BJ (cell line): ENCODE results near the gene TPM1. TPM values are rescaled to one million over a fixed set of nuclear protein-coding genes. Genes with fewer than 3 reads are reported as not detected.

Experiments
- CTCF ChIA-PET: fragments of 350-600 bp; formaldehyde crosslinking; extraction: SDS; loops from one replicate; lab custom pipeline; 2021; ENCODE audit warnings: antibody characterized with exemption, inconsistent platforms; lab: Yijun Ruan, JAX
- POLR2A ChIA-PET: fragments of 300-600 bp; sonication (Branson Sonifier 250); formaldehyde crosslinking; extraction: SDS; loops from one replicate; lab custom pipeline; 2021; ENCODE audit warnings: antibody characterized with exemption; lab: Charles Lee
- DNase-seq: peaks from one replicate; pipeline ENCODE4 v3.0.0-alpha.2; 2011; ENCODE audit warnings: low read depth
- H3K27me3 ChIP-seq: 2 replicates; pipeline ENCODE4 v1.6.0; 2011; ENCODE audit warnings: low read length; ENCODE audit not compliant: control insufficient read depth, insufficient read depth
- H3K36me3 ChIP-seq: 2 replicates; pipeline ENCODE4 v1.5.1; 2011; ENCODE audit warnings: low read length; ENCODE audit not compliant: control insufficient read depth, insufficient read depth
- H3K4me3 ChIP-seq: 2 replicates; pipeline ENCODE4 v1.5.1; 2011; ENCODE audit warnings: low read depth, mild to moderate bottlenecking, control low read depth, low read length
- polyA plus RNA-seq: library from polyadenylated mRNA; depleted of rRNA; stranded (reverse); fragments of >200 nt; gene quantifications from 2 replicates; pipeline ENCODE4 v1.2.3, GENCODE V29; 2011
- TF ChIP-seq, protein P1 (sequence below): IDR thresholded peaks from 2 replicates; pipeline ENCODE4 v1.5.1; 2011; ENCODE audit warnings: low read depth, mild to moderate bottlenecking, control low read depth, inconsistent platforms, low read length, moderate library complexity; ENCODE audit not compliant: insufficient read depth

Gene TPM1
- polyA plus RNA-seq, 1 experiment = 1,575 TPM

DNA sequence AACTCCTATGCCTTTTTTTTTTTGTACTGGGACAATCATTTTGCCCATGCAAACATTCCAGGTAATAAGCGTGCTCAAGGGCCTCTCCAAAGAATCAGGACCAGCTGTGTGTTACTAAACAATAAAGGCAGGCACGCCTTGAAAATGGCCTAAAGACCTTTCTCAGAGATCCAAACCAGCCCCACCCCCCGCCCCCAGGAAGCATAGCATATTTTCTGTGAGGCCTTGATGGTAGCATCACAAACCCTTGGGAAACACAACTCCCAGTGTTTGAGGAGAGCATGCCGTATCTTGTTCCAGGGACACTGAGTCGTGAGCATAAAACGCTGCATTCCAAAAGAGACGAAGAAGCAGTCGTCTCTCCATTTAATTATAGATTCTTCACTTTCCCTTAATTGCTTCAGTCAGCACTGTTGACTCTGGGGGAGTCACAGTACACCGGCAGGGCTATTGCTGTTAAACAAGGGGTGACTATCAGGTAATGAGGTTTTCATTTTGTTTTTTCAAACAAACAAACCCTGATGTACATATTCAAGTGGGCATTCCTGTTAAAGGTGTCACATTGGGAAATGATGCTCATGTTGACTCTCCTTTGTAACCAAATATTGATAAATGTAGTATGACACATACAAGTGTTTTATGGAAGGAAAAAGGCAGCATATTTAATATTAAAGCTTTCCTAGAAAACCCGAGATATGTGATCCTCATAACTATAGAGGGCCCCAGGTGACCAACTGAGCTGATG lies 4.4 kb upstream of the TPM1 start:
- Histone ChIP-seq H3K36me3 (no peaks in the 10 kb centered on the region), H3K4me3 (no peak overlapping the region), H3K27me3 (no peaks in the 10 kb centered on the region)
- ChIA-PET CTCF (interaction anchor here (0.7 to 1.9 kb wide), 4 partner anchors 8 to 297 kb away, joined by 3 to 7 read pairs (median 4); no protein-coding TSS in a partner anchor), POLR2A (interaction anchor here (0.6 to 0.7 kb wide), 2 partner anchors 15 to 219 kb away, joined by 4 to 5 read pairs; no protein-coding TSS in a partner anchor)
- DNase-seq = no peak
- TF ChIP-seq, protein P1, sequence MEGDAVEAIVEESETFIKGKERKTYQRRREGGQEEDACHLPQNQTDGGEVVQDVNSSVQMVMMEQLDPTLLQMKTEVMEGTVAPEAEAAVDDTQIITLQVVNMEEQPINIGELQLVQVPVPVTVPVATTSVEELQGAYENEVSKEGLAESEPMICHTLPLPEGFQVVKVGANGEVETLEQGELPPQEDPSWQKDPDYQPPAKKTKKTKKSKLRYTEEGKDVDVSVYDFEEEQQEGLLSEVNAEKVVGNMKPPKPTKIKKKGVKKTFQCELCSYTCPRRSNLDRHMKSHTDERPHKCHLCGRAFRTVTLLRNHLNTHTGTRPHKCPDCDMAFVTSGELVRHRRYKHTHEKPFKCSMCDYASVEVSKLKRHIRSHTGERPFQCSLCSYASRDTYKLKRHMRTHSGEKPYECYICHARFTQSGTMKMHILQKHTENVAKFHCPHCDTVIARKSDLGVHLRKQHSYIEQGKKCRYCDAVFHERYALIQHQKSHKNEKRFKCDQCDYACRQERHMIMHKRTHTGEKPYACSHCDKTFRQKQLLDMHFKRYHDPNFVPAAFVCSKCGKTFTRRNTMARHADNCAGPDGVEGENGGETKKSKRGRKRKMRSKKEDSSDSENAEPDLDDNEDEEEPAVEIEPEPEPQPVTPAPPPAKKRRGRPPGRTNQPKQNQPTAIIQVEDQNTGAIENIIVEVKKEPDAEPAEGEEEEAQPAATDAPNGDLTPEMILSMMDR = no peak

DNA sequence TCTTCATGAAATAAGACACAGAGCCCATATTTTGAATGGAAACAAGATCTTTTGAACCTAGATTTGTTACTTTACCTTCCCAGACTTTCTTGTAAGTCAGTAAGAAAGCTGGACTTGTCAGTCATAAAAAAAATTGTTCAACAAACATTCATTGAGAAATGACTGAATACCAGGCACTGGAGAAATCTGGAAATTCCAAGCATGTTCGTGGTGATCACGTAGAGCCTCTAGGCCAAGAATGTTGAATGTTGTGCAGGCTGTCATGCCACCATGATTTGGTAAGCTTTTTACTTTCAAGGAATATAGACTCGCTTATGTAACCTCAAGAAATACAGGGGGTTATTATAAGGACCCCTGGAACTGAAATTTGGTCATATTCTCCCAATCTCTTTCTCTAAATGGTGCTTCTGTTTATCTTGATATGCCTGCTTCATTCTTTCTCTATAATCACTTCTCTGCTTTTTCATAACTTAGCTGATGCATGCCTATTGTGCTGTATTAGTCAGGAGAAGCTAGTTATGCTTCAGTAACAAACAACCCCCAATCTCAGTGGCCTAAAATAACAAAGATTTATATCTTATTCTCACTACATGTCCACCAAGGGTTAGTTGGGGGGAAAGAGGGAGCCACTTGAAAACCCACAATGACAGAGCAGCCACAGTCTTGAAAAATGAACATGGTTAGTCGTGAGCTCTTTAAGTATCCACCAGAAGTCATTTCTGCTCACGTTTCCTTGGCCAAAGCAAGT lies 3.4 kb upstream of the TPM1 start:
- Histone ChIP-seq H3K4me3 (no peak overlapping the region), H3K36me3 (peaks cover 5% of the 10 kb centered on the region), H3K27me3 (no peaks in the 10 kb centered on the region)
- POLR2A ChIA-PET = interaction anchor here (0.6 to 0.7 kb wide), 2 partner anchors 9 to 16 kb away, joined by 4 to 5 read pairs; no protein-coding TSS in a partner anchor
- CTCF ChIA-PET = interaction anchor here (1.2 to 1.9 kb wide), 2 partner anchors 9 to 362 kb away, joined by 3 to 4 read pairs; no protein-coding TSS in a partner anchor
- TF ChIP-seq, protein P1 = no peak
- DNase-seq = peak; percentile 86

DNA sequence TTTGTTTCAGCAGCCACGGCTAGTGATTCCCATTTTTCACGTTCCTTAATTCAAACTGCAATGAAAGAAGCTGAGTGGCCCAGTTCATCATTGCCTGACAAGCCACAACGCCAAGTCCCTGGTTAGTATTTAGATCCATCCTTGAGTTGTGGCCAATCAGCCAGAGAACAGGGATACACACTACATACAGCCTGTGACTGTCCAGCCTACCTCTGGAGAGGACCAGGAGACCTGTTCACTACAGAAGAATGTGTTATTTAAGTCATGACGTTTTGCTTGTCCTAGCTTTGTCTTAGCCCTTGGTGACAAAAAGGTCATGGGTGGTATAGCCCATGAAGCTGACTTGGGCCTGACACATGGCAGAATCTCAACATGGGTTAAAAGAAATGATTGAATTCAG lies 2.7 kb upstream of the TPM1 start:
- TF ChIP-seq, protein P1 = no peak
- H3K27me3 ChIP-seq = no peaks in the 10 kb centered on the region
- DNase-seq = no peak
- H3K36me3 ChIP-seq = peaks cover 7% of the 10 kb centered on the region
- ChIA-PET CTCF (interaction anchor here (0.8 to 1.9 kb wide), 4 partner anchors 10 to 362 kb away, joined by 3 to 4 read pairs (median 3); no protein-coding TSS in a partner anchor), POLR2A (interaction anchor here (0.6 kb wide), 1 partner anchor 10 kb away, joined by 5 read pairs; no protein-coding TSS in a partner anchor)
- H3K4me3 ChIP-seq = no peak overlapping the region

DNA sequence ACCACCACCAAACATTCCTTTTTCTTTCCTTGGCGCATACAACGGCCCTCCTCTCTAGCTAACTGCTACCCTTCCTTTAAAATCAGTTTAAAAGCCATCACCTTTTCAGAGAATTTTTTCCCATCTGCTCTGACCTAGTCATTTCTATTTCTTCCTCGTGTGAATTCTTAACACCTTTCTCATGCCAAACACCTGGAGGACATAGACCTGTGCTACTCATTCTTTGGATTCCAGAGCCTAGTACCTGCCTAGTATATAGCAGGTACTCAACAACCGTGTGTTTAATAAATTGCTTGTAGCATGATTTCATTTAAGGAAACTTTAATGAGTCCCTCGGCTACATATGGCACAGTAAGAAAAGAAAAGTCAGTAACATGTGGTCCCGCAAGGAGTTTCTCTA lies 2.0 kb upstream of the TPM1 start:
- peaks cover 7% of the 10 kb centered on the region for H3K36me3 ChIP-seq
- DNase-seq = no peak
- CTCF ChIA-PET = interaction anchor here (0.8 to 1.2 kb wide), 3 partner anchors 112 to 361 kb away, joined by 3 read pairs; no protein-coding TSS in a partner anchor
- POLR2A ChIA-PET = no interaction called here
- TF ChIP-seq, protein P1 = no peak
- no peaks in the 10 kb centered on the region for H3K27me3 ChIP-seq
- no peak overlapping the region for H3K4me3 ChIP-seq

DNA sequence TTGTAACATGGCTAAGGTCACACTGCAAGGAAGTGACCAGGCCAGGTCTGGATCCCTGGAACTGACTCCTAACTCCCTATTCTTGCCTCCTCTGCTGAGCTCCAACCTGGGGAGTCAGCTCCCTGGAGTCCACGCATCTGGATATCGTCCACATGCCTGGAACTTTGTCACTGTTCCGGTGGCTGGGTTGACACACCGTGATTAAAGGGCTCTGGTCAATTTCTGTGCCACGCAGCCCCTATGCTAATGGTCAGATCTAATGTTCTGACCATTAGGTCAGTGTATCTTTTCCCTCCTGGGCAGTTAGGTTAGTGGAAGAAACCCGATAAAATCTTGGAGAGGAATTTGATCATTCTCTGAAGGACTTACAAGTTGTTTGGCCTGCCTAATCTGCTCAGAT lies 1.6 kb upstream of the TPM1 start:
- POLR2A ChIA-PET = no interaction called here
- no peaks in the 10 kb centered on the region for H3K27me3 ChIP-seq
- TF ChIP-seq, protein P1 = no peak
- peaks cover 7% of the 10 kb centered on the region for H3K36me3 ChIP-seq
- CTCF ChIA-PET = interaction anchor here (0.9 to 1.2 kb wide), 2 partner anchors 186 to 190 kb away, joined by 3 read pairs; no protein-coding TSS in a partner anchor
- H3K4me3 ChIP-seq = no peak overlapping the region
- DNase-seq = no peak
